Progenitor cell of endocrine pancreas (in vitro differentiated cells): Measurements from ENCODE around the gene LINC00237. TPM values are rescaled to one million over a fixed set of nuclear protein-coding genes. Genes with fewer than 3 reads are reported as not detected.

Experiments
- DNase-seq: peaks from one replicate; pipeline ENCODE4 v3.0.0; 2021; ENCODE audit warnings: low spot score; ENCODE audit not compliant: unreplicated experiment
- H3K27ac Mint-ChIP-seq: 2 replicates; pipeline ENCODE4 v1.8.0; 2021; ENCODE audit warnings: mild to moderate bottlenecking, moderate library complexity, mixed read lengths
- H3K27me3 Mint-ChIP-seq: 2 replicates; pipeline ENCODE4 v1.8.0; 2021; ENCODE audit warnings: mixed read lengths
- H3K36me3 Mint-ChIP-seq: 2 replicates; pipeline ENCODE4 v1.8.0; 2022; ENCODE audit warnings: mixed read lengths; ENCODE audit not compliant: insufficient read depth
- H3K4me1 Mint-ChIP-seq: 2 replicates; pipeline ENCODE4 v1.8.0; 2021; ENCODE audit warnings: low read depth, mixed read lengths
- H3K4me3 Mint-ChIP-seq: 2 replicates; pipeline ENCODE4 v1.8.0; 2021; ENCODE audit warnings: low read depth, mild to moderate bottlenecking, moderate library complexity, mixed read lengths
- H3K9me3 Mint-ChIP-seq: 2 replicates; pipeline ENCODE4 v1.8.0; 2021; ENCODE audit warnings: low read depth, mixed read lengths
- CTCF ChIP-seq: fragments of 200-600 bp; sonication (generic); IDR thresholded peaks from one replicate; pipeline ENCODE4 v1.5.0; 2021; ENCODE audit warnings: antibody characterized with exemption, mild to moderate bottlenecking; ENCODE audit not compliant: unreplicated experiment
- total RNA-seq: library from RNA; stranded (reverse); gene quantifications from 2 replicates; pipeline ENCODE4 v1.2.1, GENCODE V29; 2021

The LINC00237 gene
- total RNA-seq, 1 donor from 2014 or later = not detected

DNA sequence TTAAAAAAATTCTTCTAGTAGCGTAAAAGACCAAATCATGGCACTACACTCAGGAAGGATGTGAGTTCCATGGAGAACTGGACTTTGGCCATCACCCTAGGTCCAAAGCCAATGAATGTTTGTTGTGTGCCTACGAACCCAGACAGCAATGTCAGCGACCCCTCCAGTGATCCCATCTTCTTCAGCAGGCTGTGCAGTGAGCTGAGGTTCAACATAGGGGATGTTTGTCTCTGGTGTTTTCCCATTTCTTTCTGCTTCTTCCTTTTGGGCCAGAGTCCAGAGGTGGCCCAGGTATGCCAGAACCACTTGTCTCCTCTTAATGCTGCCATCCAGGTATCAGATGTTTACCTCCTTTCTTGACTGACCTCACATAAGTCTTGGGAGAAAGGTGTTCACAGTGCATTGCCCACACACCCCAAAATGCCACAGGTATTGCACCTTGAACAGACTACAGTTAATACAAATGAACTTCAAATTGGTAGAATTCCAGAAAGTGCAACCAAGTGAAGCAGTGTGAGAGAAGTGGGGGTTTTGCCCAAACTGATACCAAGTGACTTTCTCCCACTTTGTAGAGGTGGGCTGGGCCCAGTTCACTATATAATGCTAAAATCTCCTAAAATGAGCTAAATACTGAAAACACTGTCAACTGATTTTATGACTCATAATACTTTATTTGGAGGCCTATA, 33.9 kb upstream of the LINC00237 start:
- Mint-ChIP-seq H3K9me3 (no peaks in the 10 kb centered on the region), H3K27ac (no peak overlapping the region), H3K27me3 (no peaks in the 10 kb centered on the region), H3K36me3 (peaks cover 3% of the 10 kb centered on the region), H3K4me3 (no peak overlapping the region), H3K4me1 (no peaks in the 10 kb centered on the region)
- no peak for TF ChIP-seq CTCF
- DNase-seq = no peak

DNA sequence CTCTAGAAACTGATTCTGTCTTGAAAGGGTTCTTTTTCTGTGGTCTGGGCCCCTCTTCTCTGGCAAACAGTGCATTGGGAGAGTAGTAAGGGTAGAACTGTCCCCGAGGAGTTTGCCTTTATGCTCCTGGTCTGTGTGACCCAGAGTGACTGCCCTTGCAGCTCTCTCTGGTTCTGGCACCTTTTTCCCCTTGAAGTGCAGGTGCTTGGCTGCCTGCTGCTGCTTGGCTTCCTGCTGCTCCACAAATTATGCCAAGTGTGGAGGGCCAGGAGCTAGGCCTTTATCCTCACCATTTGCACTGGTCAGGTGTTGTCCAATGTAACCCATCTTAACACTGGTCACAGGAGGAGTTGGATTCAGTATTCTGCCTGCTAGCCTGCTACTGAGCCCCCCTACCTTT, 30.9 kb upstream of the LINC00237 start:
- H3K36me3 Mint-ChIP-seq = peaks cover 3% of the 10 kb centered on the region
- no peak for DNase-seq
- no peak for TF ChIP-seq CTCF
- H3K4me1 Mint-ChIP-seq = no peaks in the 10 kb centered on the region
- no peaks in the 10 kb centered on the region for H3K27me3 Mint-ChIP-seq
- no peak overlapping the region for H3K27ac Mint-ChIP-seq
- no peaks in the 10 kb centered on the region for H3K9me3 Mint-ChIP-seq
- H3K4me3 Mint-ChIP-seq = no peak overlapping the region

DNA sequence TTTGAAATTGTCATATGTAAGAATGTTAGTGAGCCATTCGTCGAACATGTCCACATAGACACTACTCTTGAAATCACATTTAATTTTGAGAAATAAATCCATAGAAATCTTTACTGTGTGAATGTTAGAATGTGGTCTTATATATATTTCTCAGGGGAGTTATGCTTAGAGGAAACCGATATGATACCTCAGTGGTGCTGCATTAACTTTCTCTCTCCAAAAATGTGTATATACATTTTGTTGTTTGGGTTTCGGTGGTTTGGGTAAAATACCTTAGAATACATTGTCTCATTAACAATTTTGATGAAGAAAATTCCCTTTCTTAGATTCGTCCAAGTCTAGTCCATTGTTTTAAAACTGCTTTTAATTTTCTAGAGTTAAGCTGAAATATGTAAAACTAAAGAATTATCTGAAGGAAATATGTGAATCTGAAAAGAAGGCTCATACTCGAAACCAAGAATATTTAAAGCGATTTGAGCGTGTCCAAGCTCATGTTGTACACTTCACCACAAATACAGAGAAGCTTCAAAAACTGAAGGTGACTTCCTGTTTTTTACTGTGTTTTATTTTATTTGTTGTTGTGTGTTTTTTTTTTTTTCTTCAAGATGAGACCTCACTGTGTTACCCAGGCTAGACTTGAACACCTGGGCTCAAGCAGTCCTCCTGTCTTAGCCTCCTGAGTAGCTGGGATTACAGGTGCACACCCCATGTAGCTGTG, 30.0 kb upstream of the LINC00237 start:
- no peak for DNase-seq
- no peak overlapping the region for H3K27ac Mint-ChIP-seq
- no peak for TF ChIP-seq CTCF
- H3K4me1 Mint-ChIP-seq = no peaks in the 10 kb centered on the region
- H3K36me3 Mint-ChIP-seq = peaks cover 3% of the 10 kb centered on the region
- H3K9me3 Mint-ChIP-seq = no peaks in the 10 kb centered on the region
- no peak overlapping the region for H3K4me3 Mint-ChIP-seq
- no peaks in the 10 kb centered on the region for H3K27me3 Mint-ChIP-seq

DNA sequence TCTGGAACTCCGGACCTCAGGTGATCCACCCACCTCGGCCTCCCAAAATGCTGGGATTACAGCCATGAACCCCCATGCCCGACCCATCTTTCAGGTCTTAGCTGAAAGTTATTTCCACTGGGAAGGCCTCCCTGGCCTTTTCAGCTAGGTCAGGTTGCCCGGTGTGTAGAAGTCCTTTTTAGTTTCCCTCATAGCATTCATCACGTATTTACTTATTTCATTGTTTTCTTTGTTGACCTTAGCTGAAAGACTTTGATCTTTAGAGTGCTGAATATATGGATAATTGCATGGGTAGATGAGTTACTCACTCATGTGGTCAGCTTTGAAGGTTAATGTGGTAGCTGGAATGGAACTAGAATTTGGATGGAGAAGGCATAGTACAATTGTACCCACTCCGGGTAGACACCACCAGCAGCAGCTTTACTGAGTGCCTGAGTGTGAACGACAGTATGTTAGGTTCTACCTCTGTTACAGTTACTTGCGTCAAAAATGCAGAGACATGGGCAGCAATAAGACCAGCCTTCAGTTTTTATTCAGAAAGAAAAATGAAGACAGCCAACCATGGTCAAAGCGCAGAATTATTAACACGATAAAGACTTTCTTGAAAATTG, 28.8 kb upstream of the LINC00237 start:
- no peaks in the 10 kb centered on the region for H3K27me3 Mint-ChIP-seq
- TF ChIP-seq CTCF = no peak
- H3K9me3 Mint-ChIP-seq = no peaks in the 10 kb centered on the region
- H3K4me1 Mint-ChIP-seq = no peaks in the 10 kb centered on the region
- no peak for DNase-seq
- H3K27ac Mint-ChIP-seq = no peak overlapping the region
- H3K4me3 Mint-ChIP-seq = no peak overlapping the region
- peaks cover 3% of the 10 kb centered on the region for H3K36me3 Mint-ChIP-seq

DNA sequence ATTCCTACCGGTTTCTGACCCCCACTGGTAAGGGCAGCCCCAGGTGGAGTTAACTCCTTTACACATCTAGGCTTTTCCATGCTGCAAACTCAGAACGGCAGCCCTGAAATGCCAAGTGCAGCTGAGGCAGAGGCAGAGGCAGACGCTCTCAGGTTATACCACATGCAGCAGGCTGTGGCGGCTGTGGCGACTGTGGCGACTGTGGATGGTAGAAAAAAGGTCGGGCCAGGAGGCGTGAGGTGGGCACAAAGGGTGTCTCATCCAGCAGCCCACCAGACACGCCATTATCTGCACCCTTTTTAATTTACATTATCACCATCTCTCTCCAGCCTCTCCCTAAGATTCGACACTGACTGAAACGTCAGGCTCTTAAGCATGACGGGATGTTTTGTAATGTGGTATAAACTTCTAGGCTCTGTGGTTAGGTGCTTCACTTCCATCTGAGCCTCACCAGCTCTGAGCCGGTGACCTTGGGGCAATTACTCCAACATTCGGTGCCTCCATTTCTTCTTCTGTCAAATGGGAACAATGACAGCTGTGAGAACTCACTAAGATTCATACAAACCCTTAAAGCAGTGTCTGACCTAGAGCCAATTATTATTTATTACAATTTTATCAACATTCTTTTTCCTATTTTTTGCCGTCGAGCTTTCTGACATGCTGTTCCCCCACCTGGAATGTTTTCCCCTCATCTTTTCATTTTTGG, 27.9 kb upstream of the LINC00237 start:
- no peaks in the 10 kb centered on the region for H3K4me1 Mint-ChIP-seq
- H3K4me3 Mint-ChIP-seq = no peak overlapping the region
- TF ChIP-seq CTCF = no peak
- no peak for DNase-seq
- H3K27me3 Mint-ChIP-seq = no peaks in the 10 kb centered on the region
- H3K9me3 Mint-ChIP-seq = no peaks in the 10 kb centered on the region
- peaks cover 3% of the 10 kb centered on the region for H3K36me3 Mint-ChIP-seq
- H3K27ac Mint-ChIP-seq = no peak overlapping the region
